Measurements from ENCODE around the gene HSFX4. TPM values are rescaled to one million over a fixed set of nuclear protein-coding genes. Genes with fewer than 3 reads are reported as not detected.
"Not testable (repeated sequence)": the region's sequence is repeated elsewhere in the genome, so short reads cannot be mapped to it uniquely, and the experiment has no call there.

HSFX4 gene
- total RNA-seq, 4 donors from 2014 or later: not detected

GRCh38 chrX:149908727-149909126 lies 20.6 kb upstream of the HSFX4 start:
- TF ChIP-seq POLR2A (IDR thresholded peaks at IDR 0.05): no peak
- no peak for TF ChIP-seq POLR2AphosphoS5 (IDR thresholded peaks at IDR 0.05)
- TF ChIP-seq CTCF (IDR thresholded peaks at IDR 0.05): no peak
- Histone ChIP-seq H3K9me3 (no peaks in the 10 kb centered on the region), H3K4me3 (no peak overlapping the region), H3K36me3 (no peaks in the 10 kb centered on the region), H3K27me3 (no peaks in the 10 kb centered on the region), H3K27ac (no peak overlapping the region), H3K4me1 (no peaks in the 10 kb centered on the region)
- no peak for DNase-seq (ENCODE audit: low spot score in 2 of 2)

- TF ChIP-seq CTCF (IDR thresholded peaks at IDR 0.05): no peak
- TF ChIP-seq POLR2AphosphoS5 (IDR thresholded peaks at IDR 0.05): no peak
- 67% methylated on average over 3 of the region's 4 CpGs for WGBS
- no peak overlapping the region for H3K27ac ChIP-seq
Measured at GRCh38 chrX:149909324-149910177, 19.8 kb upstream of the HSFX4 start.

GRCh38 chrX:149910178-149910695 lies 19.1 kb upstream of the HSFX4 start:
- WGBS: 88% methylated on average over 9 of the region's 9 CpGs
- TF ChIP-seq CTCF (IDR thresholded peaks at IDR 0.05) (no peak), POLR2AphosphoS5 (IDR thresholded peaks at IDR 0.05) (no peak), EP300 (IDR thresholded peaks at IDR 0.05) (no peak), POLR2A (IDR thresholded peaks at IDR 0.05) (no peak)
- Histone ChIP-seq H3K9me3 (no peaks in the 10 kb centered on the region), H3K27ac (no peak overlapping the region), H3K4me1 (no peaks in the 10 kb centered on the region), H3K4me3 (no peak overlapping the region), H3K36me3 (no peaks in the 10 kb centered on the region), H3K27me3 (no peaks in the 10 kb centered on the region)
- DNase-seq (ENCODE audit: low spot score in 2 of 2): no peak

More at GRCh38 chrX:149909324-149910177, 19.8 kb upstream of the HSFX4 start:
- Histone ChIP-seq H3K4me3 (no peak overlapping the region), H3K4me1 (no peaks in the 10 kb centered on the region), H3K36me3 (no peaks in the 10 kb centered on the region), H3K27me3 (no peaks in the 10 kb centered on the region), H3K9me3 (no peaks in the 10 kb centered on the region)
- no peak for DNase-seq (ENCODE audit: low spot score in 2 of 2)

GRCh38 chrX:149916745-149917392 lies 12.5 kb upstream of the HSFX4 start:
- no peaks in the 10 kb centered on the region for H3K27me3 ChIP-seq
- H3K9me3 ChIP-seq: no peaks in the 10 kb centered on the region
- H3K4me3 ChIP-seq: no peak overlapping the region
- DNase-seq (ENCODE audit: low spot score in 2 of 2): no peak
- no peak for TF ChIP-seq EP300 (IDR thresholded peaks at IDR 0.05)
- TF ChIP-seq CTCF (IDR thresholded peaks at IDR 0.05): no peak
- TF ChIP-seq POLR2A (IDR thresholded peaks at IDR 0.05): no peak
- TF ChIP-seq POLR2AphosphoS5 (IDR thresholded peaks at IDR 0.05): no peak
- H3K27ac ChIP-seq: no peak overlapping the region
- no peaks in the 10 kb centered on the region for H3K4me1 ChIP-seq
- H3K36me3 ChIP-seq: no peaks in the 10 kb centered on the region
- 80% methylated on average over 3 of the region's 3 CpGs for WGBS

- not testable (repeated sequence) for H3K9me3 ChIP-seq; H3K36me3 ChIP-seq; H3K27ac ChIP-seq; H3K4me3 ChIP-seq; H3K27me3 ChIP-seq; DNase-seq (ENCODE audit: low spot score in 2 of 2); H3K4me1 ChIP-seq
- WGBS: no CpG with 5 or more reads among the region's 4 CpGs
Measured at GRCh38 chrX:149923836-149924235, 5.5 kb upstream of the HSFX4 start.

GRCh38 chrX:149924434-149924833 lies 4.9 kb upstream of the HSFX4 start:
- H3K9me3 ChIP-seq; H3K4me3 ChIP-seq; H3K4me1 ChIP-seq; H3K27ac ChIP-seq; H3K27me3 ChIP-seq; H3K36me3 ChIP-seq; DNase-seq (ENCODE audit: low spot score in 2 of 2): not testable (repeated sequence)
- no CpG with 5 or more reads among the region's 5 CpGs for WGBS

GRCh38 chrX:149927245-149927963 lies 2.0 kb upstream of the HSFX4 start:
- H3K4me3 ChIP-seq; H3K9me3 ChIP-seq; DNase-seq (ENCODE audit: low spot score in 2 of 2); H3K4me1 ChIP-seq; H3K27ac ChIP-seq; H3K36me3 ChIP-seq; H3K27me3 ChIP-seq: not testable (repeated sequence)
- WGBS: no CpG with 5 or more reads among the region's 8 CpGs

GRCh38 chrX:149927964-149928258 lies 1.5 kb upstream of the HSFX4 start:
- H3K4me3 ChIP-seq: not testable (repeated sequence)

GRCh38 chrX:149928635-149929034 lies 738 bp upstream of the HSFX4 start:
- not testable (repeated sequence) for H3K4me3 ChIP-seq; H3K27me3 ChIP-seq; H3K4me1 ChIP-seq; H3K27ac ChIP-seq; H3K36me3 ChIP-seq; DNase-seq (ENCODE audit: low spot score in 2 of 2); H3K9me3 ChIP-seq
- no CpG with 5 or more reads among the region's 1 CpG for WGBS

More at GRCh38 chrX:149927964-149928258, 1.5 kb upstream of the HSFX4 start:
- WGBS: no CpG with 5 or more reads among the region's 1 CpG
- not testable (repeated sequence) for H3K36me3 ChIP-seq; DNase-seq (ENCODE audit: low spot score in 2 of 2); H3K4me1 ChIP-seq; H3K27me3 ChIP-seq; H3K9me3 ChIP-seq; H3K27ac ChIP-seq
